Measurements from ENCODE around the gene STING1.
"Not testable (repeated sequence)": the region's sequence is repeated elsewhere in the genome, so short reads cannot be mapped to it uniquely, and the experiment has no call there.

Gene STING1

DNA sequence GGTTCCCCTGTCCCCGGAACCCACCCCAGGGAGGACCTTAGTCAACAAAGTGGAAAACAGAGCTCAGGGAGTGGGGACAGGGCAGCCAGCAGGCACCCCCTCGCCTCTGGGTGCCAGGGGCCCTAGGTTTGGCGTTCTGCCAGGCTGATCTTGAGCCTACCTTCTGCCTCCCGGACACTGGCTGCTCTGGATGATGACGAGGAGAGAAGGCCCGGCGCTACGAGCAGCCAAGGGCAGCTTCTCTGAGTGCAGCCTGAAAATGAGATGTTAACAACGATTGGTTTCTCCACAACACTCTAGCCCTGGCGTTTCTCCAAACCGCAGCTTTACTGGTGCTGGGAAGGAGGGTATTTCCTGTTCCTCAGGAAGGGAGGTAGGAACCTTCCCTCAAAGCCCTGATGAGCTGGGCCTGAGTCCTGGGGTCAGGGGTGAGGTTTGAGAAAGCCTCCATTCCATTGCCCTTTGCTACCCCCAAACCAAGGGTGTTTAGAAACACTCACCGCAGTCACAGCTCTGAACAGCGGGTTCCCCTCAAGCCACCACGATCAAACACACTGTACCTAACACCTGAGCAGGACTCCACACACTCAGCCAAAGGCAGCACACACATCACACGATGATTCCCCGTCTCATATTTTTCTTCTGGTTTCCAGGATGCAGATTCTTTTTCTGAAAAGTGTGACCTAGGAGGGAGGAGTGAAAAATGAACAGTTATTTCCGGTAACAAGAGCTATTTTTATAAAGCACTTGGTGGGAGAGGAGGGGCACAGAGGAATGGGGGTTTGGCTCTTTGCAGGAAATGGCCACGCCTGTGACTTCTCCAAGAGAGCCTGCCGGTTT lies at the start of gene STING1:
TSS of gene STING1 (minus strand) at position 709 of the 840 bp plus-strand sequence. CDS start 1,054 bp downstream, outside the sequence.
- peak; percentile 48 for DNase-seq (ENCODE audit: low spot score)

- no peak for DNase-seq (ENCODE audit: low spot score)
These were observed 49.2 kb upstream of the STING1 start for GRCh38 chr5:139531772-139532169.

DNA sequence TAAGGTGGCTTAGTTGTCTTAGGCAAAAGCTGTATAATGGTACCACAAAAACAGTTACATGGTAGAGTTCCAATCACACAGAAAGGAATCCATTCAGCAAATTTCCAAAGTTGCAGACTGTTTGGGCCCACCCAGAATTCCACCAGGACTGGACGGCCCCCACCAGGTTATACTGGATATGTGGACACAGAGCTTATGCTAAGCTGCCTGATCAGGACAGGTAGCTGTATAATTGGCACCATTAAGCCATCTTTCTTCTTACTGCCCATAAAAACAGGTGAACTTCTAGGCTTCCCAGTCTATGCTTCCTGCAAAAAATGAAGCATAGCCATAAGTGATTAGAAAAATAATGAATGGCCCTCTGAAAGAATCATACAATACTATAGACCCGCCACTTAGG lies 47.5 kb upstream of the STING1 start:
- DNase-seq (ENCODE audit: low spot score), result not testable (repeated sequence)

DNA sequence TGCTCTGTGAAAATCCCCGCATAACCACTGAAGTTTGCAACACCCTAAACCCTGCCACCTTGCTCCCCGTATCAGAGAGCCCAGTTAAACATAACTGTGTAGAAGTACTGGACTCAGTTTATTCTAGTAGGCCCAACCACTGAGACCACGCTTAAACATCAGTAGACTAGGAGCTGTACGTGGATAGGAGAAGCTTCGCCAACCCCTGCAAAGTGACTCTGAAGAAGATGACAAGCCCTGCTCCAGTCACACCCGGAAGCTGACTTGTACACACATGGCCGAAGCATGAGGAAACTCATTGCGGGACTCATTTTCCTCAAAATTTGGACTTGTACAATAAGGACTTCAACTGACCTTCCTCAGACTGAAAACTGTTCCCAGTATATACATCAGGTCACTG lies 46.1 kb upstream of the STING1 start:
- not testable (repeated sequence) for DNase-seq (ENCODE audit: low spot score)

- not testable (repeated sequence) for DNase-seq (ENCODE audit: low spot score)
These were observed 45.4 kb upstream of the STING1 start for GRCh38 chr5:139527896-139528467.

- not testable (repeated sequence) for DNase-seq (ENCODE audit: low spot score)
These were observed 44.5 kb upstream of the STING1 start for GRCh38 chr5:139527090-139527470.

DNA sequence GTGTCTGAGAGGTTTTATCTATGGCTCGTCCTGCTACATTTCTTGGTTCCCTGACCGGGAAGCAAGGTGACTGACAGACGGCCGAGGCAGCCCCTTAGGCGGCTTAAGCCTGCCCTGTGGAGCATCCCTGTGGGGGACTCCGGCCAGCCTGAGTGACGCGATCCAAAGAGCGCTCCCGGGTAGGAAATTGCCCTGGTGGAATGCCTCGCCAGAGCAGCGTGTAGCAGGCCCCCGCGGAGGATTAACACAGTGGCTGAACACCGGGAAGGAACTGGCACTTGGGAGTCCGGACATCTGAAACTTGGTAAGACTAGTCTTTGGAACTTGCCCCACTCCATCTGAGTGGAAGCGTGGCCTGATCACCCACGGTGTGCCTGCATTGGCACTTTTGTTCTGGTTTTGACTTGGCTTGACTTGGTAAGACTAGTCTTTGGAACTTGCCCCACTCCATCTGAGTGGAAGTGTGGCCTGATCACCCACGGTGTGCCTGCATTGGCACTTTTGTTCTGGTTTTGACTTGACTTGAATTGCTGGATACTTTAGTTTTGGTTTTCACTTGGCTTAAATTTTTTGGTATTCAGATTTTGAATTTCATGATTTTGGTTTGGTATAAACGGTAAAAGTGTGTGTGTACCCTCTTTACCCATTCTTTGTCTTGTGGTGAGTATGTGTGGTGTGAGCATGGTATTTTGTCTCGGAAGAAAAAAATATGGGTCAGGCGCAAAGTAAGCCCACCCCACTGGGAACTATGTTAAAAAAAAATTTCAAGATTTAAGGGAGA lies 43.9 kb upstream of the STING1 start:
- peak; percentile 11 for DNase-seq (ENCODE audit: low spot score)

GRCh38 chr5:139525586-139526308 lies 43.2 kb upstream of the STING1 start:
- DNase-seq (ENCODE audit: low spot score), result not testable (repeated sequence)

GRCh38 chr5:139524940-139525585 lies 42.5 kb upstream of the STING1 start:
- DNase-seq (ENCODE audit: low spot score), result no peak

DNA sequence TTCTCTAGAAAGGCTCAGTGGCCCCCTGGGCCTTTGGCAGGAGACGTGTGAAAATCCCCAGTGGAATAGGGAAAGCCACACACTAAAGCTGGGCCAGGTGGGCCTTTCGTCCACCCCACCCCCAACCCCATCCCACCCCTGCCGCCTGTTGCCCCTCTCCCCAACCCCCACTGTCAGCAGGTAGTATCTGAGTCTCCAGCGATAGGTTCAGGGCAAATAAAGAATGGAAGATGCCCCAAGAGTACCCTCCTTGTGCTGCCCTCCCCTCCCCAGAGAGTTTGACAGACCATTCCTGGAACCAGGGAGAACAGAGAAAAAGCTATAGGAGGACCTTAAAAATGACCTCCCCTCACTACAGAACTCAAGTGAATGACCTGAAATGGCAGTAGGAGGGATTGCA lies 41.9 kb upstream of the STING1 start:
- no peak for DNase-seq (ENCODE audit: low spot score)

GRCh38 chr5:139523635-139524445 lies 41.3 kb upstream of the STING1 start:
- DNase-seq (ENCODE audit: low spot score), result no peak

- DNase-seq (ENCODE audit: low spot score), result peak; percentile 84
These were observed 35.4 kb upstream of the STING1 start for GRCh38 chr5:139517683-139518564.

- DNase-seq (ENCODE audit: low spot score), result no peak
These were observed 31.9 kb upstream of the STING1 start for GRCh38 chr5:139514486-139514856.

DNA sequence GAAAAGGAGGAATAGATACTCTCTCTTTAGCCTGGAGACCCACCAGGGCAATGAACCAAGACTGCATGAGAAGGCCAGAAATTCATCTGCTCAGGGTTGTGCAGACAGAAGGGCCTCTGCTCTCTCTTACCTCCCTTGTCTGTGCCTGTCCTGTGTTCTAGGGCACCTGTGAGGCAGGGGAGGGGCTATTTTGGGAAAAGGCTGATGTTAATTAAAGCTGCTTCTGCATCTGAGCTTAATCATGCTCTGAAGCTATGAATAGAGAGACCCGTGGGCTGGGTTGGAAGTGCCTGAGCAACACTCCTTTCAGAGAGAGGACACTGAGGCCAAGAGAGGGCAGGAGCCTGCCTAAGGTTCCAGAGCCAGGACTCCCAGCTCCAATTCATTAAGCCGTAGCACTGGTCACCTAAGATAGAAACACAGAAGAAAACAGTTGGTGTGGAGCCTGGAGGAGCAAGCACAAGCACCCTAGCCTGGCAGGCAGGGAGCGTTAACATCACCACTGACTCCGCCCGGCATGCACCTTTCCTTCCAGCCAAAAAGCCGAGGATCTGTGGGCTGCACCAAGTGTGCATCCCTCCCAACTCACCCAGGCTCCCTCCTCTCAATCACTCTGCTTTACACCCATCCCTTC lies 31.4 kb upstream of the STING1 start:
- DNase-seq (ENCODE audit: low spot score), result peak; percentile 20

DNA sequence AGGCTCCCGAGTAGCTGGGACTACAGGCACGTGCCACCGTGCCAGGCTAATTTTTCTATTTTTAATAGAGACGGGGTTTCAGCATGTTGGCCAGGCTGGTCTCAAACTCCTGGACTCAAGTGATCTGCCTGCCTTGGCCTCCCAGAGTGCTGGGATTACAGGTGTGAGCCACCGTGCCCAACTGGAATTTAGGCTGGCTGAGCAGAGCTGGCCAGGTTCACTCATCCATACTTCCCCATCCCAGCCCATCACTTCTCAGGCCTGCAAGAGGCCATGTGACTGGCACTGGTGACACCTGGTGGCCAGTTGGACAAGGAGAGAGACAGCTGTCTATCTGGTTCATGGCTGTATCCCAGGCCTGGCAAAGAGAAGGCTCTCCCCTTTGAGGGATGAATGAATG lies 30.9 kb upstream of the STING1 start:
- DNase-seq (ENCODE audit: low spot score), result peak; percentile 92

DNA sequence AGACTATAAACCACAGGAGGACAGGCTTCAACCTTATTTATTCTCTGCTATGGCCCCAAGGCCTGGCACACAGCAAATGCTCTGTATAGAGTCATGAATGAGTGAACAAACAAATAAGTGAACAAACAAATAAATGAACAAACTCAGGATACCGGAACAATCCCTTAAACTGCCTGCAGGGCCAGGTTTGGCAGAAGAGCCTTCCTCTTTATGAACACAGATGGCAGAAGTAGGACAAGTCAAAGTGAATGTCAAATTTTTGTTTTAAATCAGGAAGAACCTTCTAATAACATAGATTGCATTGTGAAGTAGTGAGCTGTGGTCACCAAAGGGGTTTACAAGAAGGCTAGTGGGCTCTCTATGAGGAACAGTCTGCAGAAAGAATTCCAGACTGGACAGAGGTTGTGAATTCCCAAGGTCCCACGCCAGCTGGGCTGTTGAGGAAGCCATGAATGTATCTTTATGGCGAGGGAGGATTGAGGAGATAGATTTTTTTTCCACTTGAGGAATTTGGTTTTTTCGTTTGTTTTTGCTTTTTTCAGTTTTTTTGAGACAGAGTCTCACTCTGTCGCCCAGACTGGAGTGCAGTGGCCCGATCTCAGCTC lies 30.3 kb upstream of the STING1 start:
- DNase-seq (ENCODE audit: low spot score), result peak; percentile 29

GRCh38 chr5:139504722-139505121 lies 22.2 kb upstream of the STING1 start:
- not testable (repeated sequence) for DNase-seq (ENCODE audit: low spot score)

DNA sequence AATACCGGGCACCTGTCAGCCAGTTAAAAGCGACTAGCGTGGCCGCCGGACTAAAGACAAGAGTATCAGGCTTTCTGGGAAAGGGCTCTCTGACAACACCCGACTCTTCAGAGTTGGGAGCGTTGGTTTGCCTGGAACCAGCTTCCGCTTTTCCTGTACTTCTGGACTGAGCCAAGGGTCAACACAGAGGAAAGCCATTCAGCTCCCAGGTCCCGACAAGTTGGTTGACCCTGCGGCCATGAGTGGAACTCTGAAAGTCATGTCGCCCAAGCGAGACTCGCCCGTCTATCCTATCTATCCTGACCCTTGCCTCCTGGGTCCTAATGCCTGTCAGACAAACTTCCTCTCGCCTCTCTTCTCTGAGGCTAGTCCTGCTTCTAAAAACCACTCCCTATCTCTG lies 21.3 kb upstream of the STING1 start:
- DNase-seq (ENCODE audit: low spot score), result not testable (repeated sequence)

All from cerebellar cortex (tissue), 1 donor.